Esophagus muscularis mucosa (tissue), 3 donors: Measurements from ENCODE around the gene PAK5.

Experiments used
- CTCF ChIP-seq, 3 experiments: fragments of 200-600 bp in 2 of 3; fragments of 450-650 bp in 1 of 3; sonication (generic) in 2 of 3; IDR thresholded peaks; one replicate each; pipeline ENCODE4 v1.5.1; 2017 to 2019; ENCODE audit warnings: antibody characterized with exemption in 3 of 3, mild to moderate bottlenecking in 2 of 3, moderate library complexity in 1 of 3
- POLR2A ChIP-seq: fragments of 450-650 bp; IDR thresholded peaks from one replicate; pipeline ENCODE4 v1.6.1; 2017; ENCODE audit warnings: antibody characterized with exemption, moderate library complexity, mild to moderate bottlenecking, low read depth

GRCh38 chr20:9723501-9724202, 115.2 kb downstream of the PAK5 start:
- TF ChIP-seq CTCF (IDR thresholded peaks at IDR 0.05), result no peak
- TF ChIP-seq POLR2A, result no peak
